ENCODE results near the gene LRRC32. TPM values are rescaled to one million over a fixed set of nuclear protein-coding genes. Genes with fewer than 3 reads are reported as not detected.
A peak's percentile ranks its signal among the peaks of the same experiment; 100 is the strongest.

LRRC32 gene
- total RNA-seq, 1 donor from 2014 or later, result 32.5 TPM

DNA sequence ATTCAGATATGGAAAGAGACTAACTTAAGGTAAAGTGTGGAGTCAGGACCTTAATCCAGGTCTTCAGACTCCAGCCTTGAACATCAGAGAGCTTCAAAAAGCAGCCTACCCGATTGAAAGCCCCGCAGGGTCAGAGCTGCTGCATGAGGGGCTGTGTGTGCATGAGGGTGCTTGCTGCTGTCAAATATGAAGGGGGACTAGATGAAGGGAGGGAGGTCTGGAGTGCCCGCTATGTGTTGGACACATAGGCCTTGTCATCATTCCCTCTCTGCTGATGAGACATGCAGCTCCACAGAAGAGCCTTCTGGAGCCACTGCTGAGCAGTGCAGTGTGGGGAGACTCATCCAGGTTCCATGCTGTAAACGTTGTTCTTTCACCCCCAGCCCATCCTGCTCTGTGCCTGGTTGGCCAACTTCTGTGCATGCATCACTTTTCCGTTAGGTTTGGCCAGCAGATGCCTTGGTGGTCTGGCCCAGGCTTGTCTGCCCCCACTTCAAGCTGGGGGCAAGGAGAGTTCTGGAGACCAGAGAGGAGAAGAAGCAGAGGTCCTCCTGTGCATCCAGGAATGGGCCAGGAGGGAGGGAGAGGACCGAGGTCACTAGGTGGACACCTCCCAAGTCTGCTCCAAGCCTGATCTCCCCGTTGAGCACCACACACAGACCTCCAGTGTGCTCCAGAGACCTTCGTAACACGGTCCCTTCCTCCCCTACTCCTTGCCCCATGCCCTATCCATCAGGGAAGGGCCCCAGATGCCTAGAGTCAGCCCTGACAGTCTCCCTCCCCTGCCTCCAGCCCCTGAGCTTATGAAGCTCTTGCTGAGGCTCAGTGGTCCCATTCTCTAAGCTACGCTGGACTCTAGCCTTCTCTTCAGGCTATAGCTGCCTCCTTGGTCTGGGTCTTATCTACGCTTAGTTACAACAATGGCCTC is 32.0 kb downstream of the LRRC32 start:
- intact Hi-C loops (cut with DNase I), result no loop called here
- DNase-seq (ENCODE audit: missing footprints) (peak; percentile 16), ATAC-seq (no peak)

DNA sequence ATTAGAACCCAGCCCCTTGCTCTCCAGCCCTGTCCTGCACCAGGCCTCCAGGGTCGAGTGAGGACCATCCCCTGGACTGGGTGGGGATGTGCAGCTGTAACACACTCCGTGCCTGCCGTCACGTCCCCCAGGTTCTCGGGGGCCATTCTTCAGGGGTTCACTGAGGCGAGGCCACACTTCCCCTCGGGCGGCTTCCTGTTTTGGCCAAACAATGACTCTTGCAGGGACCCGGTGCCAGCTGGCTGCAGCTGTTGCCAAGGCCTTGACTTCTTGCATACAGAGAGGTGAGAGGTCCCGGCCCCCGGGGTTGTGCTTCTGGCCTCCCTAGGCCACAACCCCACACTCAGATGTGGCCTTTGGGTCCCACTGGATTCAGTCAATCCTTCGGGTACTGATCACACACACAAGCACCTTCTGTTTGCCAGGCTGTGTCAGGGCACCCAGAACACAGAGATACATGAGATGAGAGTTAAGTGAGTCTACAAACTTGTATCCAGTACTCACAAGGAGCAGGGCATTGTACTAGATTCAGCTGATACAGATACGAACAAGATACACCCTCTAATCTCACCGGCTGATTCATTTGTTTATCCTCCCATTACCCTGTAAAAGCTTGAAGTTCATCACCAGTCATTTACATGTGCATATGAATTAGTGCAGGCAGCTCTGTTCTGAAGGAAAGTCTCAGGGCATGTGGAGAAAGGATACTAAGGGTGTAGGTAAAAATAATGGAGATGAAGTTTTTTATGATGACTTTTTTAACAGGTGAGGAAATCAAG is 32.9 kb downstream of the LRRC32 start:
- ATAC-seq (peak; percentile 47), DNase-seq (ENCODE audit: missing footprints) (peak; percentile 85)
- intact Hi-C loops (cut with DNase I), result no loop called here

DNA sequence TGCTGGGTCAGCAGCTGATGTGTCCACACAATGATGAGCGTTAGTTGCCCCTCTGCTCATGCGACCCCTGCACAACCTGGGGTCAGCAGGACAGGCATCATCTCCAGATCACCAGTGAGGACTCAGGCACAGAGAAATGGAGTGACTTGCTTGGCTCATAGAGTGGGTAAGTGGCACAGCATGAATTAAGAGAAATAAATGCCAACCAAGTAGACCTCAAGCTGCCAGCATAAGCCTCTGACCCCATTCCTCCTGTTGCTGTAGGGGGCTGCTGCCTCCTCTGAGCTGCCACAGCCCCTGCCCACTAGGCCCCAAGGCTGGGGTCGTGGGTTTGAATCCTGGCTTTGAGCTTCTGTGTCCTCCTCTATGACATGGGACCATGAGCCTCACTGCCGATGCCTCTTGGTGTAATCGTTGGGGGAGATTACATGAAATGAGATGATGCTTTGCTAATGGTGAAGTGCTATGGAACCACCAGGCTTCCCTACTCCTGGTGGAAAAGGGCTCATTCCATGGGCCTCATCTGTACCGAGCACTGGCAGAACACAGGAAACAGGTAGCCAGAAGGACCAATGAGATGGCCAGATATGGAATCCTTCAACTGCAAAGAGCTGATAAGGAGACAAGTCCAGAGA is 33.6 kb downstream of the LRRC32 start:
- DNase-seq (ENCODE audit: missing footprints), result peak; percentile 31
- no peak for ATAC-seq
- intact Hi-C loops (cut with DNase I), result no loop called here

DNA sequence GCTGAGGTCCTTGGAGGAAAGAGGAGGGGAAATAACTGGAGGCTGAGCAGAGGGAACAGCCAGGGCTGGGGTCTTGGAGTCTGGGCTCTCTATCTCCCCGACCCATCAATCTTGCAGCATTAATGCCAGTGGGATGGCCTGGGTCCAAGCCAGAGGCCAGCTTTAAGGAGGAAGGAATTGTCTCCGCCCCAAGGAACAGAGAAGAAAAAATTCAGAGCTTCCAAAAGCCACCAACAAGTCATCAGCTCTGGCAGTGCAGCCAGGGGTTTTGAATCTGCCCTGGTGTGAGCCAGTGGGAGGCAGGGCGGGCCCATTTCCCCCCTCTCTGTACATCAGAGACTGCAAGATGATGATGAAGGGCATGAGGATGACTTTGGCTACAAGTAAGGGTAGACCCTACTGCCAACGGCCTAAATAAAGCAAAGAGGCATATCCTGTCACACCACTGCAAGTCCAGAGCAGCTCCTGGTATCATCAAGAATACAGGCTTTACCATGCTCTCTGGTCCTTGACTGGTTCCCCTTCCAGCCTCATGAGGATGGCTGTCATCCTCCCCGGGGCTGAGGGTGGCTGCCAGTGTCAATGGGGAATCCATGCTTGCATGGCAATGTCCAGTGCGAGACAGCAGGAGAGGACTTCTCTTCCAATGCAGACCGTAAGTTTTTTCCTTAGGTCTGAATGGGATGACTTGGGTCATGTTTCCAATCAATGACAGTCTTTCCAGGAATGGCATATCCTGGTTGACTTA is 34.4 kb downstream of the LRRC32 start:
- ATAC-seq (no peak), DNase-seq (ENCODE audit: missing footprints) (peak; percentile 39)
- intact Hi-C loops (cut with DNase I), result no loop called here

DNA sequence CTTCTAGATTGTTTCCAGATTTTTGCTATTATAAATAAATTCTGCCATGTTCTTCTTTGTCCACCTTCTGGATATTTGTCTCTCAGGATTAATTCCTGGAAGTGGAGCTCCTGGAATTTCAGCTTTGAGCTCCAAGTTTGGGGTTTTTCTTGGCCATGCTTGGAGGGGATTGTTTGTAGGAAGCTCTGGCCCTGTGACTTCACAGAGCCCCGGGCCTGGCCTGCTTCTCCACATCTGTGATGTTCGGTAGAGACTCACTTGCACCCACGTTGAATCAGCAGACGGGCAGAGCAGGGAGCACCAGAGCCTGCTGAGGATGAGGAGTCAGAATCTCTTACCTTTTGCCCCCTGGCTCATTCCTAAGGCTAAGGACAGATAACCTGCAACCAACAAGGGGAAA is 35.7 kb downstream of the LRRC32 start:
- DNase-seq (ENCODE audit: missing footprints) (peak; percentile 56), ATAC-seq (no peak)
- intact Hi-C loops (cut with DNase I), result no loop called here

DNA sequence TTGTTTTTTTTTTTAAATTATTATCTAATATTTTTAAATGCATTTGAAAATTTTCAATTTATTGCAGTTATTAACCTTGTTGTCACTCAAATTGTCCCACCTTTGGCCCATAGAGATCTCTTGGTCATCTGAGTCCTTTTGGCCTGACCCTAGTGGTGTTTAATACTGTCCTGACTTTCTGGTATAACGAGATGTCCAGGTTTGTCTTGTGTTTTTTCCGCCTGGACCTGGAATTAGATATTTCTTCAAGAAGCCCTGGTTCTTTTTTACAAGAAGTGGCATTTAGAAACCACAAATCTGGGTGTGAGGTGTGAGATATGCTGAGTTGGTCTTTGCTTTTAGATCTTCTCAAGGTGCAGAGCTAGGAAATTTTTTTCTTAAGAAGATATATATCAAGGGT is 38.1 kb downstream of the LRRC32 start:
- intact Hi-C loops (cut with DNase I), result no loop called here
- ATAC-seq, result no peak
- no peak for DNase-seq (ENCODE audit: missing footprints)

DNA sequence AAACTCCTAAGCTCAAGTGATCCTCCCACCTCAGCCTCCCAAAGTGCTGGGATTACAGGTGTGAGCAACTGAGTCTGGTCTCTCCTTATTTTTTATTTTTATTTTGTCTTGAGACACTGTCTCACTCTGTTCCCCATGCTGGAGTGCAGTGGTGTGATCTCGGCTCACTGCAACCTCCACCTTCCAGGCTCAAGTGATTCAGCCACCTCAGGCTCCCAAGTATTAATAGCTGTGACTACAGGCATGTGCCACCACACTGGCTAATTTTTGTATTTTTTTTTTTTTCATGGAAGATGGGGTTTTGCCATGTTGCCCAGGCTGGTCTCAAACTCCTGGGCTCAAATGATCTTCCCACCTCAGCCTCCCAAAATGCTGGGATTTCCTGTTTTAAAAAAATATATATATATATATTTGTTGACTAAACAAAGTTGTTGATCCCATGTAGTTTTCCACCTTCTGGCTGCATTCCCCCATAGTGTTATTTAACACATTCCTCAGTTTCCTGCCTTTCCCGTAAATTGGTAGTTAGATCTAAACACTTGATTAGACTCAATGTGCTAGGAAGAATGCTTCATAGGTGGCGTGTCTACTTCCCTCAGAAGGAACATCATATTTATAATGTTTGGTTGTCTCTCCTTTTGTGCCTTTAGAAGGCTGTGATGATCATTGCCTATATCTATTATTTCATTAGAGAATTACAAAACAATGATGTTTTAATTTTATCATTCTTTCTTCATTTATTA is 38.8 kb downstream of the LRRC32 start:
- intact Hi-C loops (cut with DNase I), result no loop called here
- no peak for ATAC-seq
- DNase-seq (ENCODE audit: missing footprints), result no peak

DNA sequence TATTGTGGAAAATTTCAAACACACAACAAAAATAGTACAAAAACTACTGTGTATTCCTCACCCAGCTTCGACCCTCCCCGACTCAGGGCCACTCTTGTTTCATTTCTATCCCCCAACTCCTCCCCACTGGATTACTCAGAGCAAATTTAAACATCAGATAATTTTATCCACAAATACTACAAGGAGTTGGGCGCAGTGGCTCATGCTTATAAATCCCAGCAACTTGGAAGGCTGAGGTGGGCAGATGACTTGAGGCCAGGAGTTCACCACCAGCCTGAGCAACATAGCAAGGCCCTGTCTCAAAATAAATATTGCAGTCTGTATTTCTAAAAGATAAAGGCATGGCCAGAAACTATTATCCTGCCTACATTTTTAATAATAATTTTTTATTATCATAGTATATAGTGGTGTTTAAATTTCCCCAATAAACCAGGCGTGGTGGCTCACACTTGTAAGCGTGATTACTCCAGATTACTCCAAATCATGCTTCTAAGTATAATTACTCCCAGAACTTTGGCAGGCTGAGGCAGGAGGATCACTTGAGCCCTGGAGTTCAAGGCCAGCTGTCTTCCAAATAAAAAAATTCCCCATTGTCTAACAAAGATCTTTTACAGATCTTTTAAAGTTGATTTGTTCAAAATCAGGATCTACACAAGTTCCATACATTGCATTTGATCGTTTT is 39.8 kb downstream of the LRRC32 start:
- ATAC-seq, result no peak
- intact Hi-C loops (cut with DNase I), result no loop called here
- no peak for DNase-seq (ENCODE audit: missing footprints)

DNA sequence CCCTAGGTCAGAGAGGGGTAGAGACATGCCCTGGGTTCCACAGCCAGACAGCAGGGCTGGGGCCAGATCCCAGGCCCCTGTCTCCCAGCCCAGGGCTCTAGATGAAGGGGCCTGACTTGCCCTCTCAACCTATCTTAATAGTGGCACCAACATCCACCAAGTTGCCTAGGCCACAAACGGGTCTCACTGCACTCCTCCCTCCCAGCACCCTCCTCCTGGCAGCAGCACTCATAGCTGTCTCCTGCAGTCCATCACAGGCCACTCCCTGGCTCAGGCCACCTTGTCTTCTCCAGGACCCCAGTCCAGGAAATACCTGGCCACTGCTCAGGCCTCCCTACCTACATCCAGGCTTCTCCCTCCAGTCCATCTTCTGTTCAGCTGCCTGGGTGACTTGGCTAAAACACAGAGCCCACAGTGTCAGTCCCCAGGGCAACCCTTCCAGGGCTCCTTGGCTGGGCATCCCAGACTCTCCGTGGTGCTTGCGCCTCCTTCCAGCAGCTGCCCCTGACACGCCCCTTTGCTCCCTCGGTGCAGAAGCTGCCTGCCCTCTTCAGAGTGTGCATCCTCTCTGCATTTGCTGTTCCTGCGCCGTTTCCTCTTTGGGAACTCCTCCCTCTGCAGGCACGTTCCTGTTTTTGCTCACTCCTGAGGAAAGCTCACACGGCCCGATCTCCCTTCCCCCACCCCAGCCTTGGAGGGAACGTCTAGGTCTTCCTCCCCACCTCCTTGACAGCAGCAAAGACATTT is 40.5 kb downstream of the LRRC32 start:
- intact Hi-C loops (cut with DNase I), result no loop called here
- peak; percentile 89 for DNase-seq (ENCODE audit: missing footprints)
- peak; percentile 82 for ATAC-seq

DNA sequence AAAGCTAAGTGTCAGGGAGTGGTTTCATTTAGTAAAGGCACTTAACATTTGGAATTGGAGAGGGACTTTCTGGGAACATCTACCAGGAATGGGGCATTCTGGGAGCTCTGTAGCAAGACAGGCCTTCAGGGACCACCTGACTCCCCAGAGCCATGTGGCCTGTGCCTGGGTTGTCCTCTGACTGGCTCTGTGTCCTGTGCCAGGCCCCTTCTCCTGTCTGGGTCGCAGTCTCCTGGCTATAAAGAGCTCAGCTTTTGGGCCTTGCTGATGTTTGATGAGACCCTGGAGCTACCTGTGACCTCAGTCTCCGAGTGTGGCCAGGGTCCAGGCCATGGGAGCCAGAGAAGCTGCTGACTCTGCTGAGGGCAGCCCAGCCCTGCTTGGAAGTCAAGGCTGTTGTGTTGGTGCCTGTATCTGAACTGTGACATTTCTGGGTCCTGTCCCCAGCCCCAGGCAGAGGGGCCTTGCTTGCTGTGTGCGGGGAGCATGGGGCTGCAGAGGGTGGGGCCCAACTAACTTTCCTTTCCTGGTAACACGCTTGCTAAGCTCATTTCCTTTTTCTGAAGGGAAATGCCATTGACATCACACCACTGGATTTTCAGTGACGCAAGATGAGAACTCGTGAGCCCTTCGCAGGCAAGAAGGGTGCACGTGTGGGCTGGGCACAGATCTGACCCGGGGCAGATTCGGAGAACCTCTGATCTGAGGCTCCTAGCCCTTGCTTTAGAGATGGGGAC is 41.3 kb downstream of the LRRC32 start:
- intact Hi-C loops (cut with DNase I), result no loop called here
- DNase-seq (ENCODE audit: missing footprints), result peak; percentile 69
- peak; percentile 62 for ATAC-seq

DNA sequence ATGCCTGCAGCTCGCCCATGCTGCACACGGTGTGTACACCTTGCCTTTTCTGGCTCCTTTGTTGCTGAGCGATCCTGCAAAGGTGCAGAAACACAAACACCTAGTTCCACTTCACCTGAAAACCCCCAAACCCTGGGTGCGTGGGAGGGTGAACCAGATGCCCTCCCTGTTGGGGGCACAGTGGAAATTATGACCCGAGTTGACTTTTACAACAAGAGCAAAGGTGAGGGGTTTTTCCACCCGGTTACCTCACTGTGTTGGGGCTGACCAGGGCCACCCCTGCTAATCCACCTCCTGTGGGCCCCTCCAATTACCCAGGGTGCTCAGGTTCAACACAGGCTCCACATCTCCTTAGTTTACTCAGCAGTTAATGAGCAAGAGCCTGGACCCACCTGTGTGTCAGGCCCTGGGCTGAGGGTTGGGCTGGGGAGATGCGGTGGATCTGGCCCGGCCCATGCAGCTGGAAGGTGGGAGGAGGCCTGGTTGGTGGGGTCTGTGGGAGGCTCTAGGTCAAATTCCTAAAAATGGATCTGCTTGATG is 42.1 kb downstream of the LRRC32 start:
- no peak for ATAC-seq
- DNase-seq (ENCODE audit: missing footprints), result peak; percentile 17
- intact Hi-C loops (cut with DNase I), result no loop called here

DNA sequence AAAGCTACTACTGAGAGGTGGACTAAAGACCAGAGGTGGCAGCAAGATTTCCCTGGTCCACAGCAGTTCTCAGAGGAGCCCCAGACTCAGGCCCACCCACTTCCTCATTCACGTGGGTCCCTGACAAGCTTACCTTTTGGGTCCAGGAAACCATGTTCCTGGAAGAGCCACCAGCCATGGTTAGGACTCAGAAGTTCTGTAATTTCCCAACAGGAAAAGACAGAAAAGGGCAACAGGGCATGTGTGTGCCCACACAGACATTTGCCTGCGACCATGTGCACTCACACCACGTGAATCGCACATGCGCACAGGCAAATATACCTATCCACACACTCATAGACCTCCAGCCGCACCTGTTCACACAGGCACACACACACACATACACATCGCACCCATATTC is 42.9 kb downstream of the LRRC32 start:
- DNase-seq (ENCODE audit: missing footprints) (peak; percentile 22), ATAC-seq (no peak)
- intact Hi-C loops (cut with DNase I), result no loop called here

DNA sequence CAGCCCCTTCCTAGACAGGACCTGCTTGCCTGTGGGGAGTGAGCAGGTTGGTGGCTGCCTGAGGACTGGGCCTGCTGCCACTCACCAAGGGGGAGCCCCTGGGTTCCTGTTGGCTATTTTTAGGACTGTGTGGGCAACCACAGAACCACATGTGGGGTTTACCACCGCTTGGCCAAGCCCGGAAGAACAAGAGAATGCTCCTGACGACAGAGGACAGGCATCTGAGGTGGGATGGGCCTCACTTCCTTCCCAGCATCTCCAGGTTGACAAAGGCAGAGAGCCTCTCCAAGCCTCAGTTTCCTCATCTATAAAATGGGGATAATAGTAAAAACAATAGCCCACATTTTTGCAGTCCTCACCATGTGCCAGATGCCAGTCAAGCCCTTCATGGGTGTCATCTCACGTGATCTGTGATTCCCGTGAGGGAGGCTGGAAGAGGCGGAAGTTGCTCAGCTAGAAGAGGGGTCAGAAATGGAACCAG is 43.6 kb downstream of the LRRC32 start:
- DNase-seq (ENCODE audit: missing footprints), result peak; percentile 32
- intact Hi-C loops (cut with DNase I), result no loop called here
- ATAC-seq, result no peak

DNA sequence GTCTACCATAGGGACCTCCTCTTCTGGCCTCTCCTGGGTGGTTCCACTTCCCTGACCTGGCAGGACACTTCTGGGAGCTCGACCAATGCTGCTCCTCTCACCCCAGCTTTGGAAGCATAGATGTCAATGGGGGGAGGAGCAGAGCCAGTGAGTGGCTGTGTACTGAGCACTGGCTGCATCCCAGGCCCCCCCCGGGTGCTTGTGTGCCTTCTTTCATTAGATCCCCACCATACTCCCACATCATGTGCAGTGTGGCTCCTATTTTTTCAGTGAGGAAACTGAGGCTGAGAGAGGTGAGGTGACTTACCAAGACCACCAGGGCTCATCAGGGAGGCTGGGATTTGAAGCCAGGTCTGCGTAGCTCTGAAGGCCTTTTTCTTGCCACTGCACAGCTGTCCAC is 44.3 kb downstream of the LRRC32 start:
- no peak for ATAC-seq
- DNase-seq (ENCODE audit: missing footprints), result peak; percentile 39
- intact Hi-C loops (cut with DNase I), result no loop called here

DNA sequence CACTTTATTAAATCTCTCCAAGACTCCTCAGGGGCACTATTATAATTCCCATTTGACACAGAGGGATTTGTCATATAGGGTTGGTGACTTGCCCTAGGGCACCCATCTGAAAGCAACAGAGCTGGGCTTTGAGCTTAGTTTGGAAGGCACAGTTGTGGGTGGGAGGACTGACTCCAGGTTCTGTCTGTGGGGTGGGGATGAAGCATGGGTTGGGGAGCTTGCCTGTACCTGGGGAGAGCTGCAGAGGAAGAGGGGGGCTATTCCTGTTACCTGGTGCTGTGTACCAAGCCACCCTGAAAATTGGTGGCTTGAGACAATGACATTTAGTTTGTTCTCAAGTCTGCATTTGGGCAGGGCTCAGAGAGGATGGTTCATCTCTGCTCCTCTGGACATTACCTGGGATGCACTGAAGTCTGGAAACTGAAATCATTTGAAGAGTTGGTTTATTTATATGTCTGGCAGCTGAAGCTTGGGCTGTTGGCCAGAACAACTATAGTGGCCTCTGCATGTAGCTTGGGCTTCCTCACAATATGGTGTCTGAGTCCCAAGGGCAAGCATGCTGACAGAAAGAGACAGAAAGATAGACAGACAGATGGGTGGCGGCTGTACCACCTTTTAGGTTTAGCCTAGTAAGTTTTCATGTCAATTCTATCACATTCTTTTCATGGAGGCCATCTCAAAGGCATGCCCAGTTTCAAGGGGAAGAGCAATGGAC is 44.9 kb downstream of the LRRC32 start:
- intact Hi-C loops (cut with DNase I), result no loop called here
- no peak for ATAC-seq
- DNase-seq (ENCODE audit: missing footprints), result no peak

Measured in Right ventricle myocardium inferior (tissue), 1 donor.